HEK293T (cell line): ENCODE results near the gene TAS2R60.

Experiments used
- BHLHE40 ChIP-seq: fragments of 450-650 bp; IDR thresholded peaks from 2 replicates; pipeline ENCODE4 v1.6.1; 2016; ENCODE audit warnings: mild to moderate bottlenecking, moderate library complexity, borderline replicate concordance
- FOXA1 ChIP-seq: fragments of 450-650 bp; IDR thresholded peaks from 2 replicates; pipeline ENCODE4 v1.6.1; 2016; ENCODE audit warnings: mild to moderate bottlenecking
- SUZ12 ChIP-seq: fragments of 450-650 bp; IDR thresholded peaks from 2 replicates; pipeline ENCODE4 v1.6.1; 2016; ENCODE audit warnings: mild to moderate bottlenecking

- TF ChIP-seq SUZ12 (no peak), FOXA1 (no peak), BHLHE40 (no peak)
Observed at GRCh38 chr7:143485500-143485899, 42.2 kb downstream of the TAS2R60 start.
